A549 treated with CpdA at 1 μM for 4 hours (cell line): Measurements from ENCODE around the gene LCTL. TPM values are rescaled to one million over a fixed set of nuclear protein-coding genes. Genes with fewer than 3 reads are reported as not detected.

Experiments used
- total RNA-seq: library from RNA; stranded (reverse); fragments of 200-300 nt; extraction: Qiagen RNA extraction; gene quantifications from 5 replicates; pipeline ENCODE4 v1.2.3, GENCODE V29; 2022; ENCODE audit warnings: low read depth

LCTL gene, protein sequence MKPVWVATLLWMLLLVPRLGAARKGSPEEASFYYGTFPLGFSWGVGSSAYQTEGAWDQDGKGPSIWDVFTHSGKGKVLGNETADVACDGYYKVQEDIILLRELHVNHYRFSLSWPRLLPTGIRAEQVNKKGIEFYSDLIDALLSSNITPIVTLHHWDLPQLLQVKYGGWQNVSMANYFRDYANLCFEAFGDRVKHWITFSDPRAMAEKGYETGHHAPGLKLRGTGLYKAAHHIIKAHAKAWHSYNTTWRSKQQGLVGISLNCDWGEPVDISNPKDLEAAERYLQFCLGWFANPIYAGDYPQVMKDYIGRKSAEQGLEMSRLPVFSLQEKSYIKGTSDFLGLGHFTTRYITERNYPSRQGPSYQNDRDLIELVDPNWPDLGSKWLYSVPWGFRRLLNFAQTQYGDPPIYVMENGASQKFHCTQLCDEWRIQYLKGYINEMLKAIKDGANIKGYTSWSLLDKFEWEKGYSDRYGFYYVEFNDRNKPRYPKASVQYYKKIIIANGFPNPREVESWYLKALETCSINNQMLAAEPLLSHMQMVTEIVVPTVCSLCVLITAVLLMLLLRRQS
- total RNA-seq, result 0.03 to 0.14 TPM (median 0.08 TPM) in 3 of 5 replicates, not detected in the others

DNA sequence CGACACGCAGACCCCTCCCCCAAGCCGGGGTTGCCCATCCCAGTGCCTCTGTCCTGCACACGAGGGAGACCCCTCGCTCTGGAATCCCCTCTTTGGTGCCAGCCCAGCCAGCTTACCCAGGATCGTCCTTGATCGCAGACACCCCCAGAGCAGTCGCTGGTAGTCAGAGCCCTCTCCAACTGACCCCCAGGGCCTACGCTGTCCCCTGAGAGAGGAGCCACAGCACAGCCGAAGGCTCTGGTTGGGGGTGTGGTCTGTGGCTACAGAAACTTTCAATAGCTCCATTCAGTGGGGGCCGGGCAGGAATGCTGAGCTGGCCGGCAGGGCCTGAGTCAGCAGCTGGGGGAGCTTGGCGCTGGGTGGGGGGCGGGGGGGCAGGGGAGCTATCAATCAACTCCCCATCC, at the start of gene LCTL:
LCTL (minus strand) TSS at position 258 of the 404 bp plus-strand sequence. CDS start 633 bp downstream, outside the sequence.

DNA sequence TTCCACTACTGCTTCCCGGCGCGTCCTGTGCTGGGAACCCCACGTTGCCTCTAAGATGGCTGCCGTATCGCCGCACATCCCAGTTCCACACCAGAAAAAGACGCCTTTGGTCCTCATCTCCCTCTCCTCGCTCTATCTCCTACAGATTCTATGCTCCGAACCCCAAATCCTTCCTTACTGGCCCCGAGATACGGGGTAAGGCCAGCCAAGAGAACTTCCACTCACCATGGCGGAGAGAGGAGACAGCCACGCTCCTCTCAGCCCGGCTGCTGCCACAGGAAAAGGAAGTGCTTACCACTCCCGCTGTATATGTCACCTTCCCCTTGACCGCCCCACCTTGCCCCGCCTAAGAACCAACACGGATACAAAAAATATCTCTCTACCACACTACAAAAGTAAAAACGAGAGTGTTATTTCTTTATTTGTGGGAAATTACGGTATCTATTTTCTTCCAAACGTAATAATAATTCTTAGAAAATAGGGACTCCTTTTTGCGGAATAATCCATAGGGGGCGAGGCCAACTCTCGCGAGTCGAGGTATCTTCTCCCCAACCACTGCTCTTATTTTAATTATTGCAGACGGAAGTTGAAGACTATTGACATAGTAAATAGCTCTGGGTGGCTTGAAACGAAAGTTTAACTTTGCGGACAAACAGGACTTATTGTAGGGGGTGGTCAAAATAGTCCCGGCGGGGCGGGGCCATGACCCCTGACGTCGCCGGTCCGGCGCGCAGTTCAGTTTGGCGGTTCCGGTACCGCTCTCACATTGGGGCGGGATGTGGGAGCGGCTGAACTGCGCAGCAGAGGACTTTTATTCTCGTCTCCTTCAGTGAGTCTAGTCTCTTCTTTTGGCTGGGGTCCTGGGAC, 61.0 kb downstream of the LCTL start, which contains the start of the genes RPL4 and ZWILCH:
RPL4 (minus strand) TSS at position 293 of the 867 bp plus-strand sequence; CDS start at position 228, 65 bp downstream.
ZWILCH (plus strand) TSS at position 764 of the 867 bp plus-strand sequence; CDS start at position 777, 13 bp downstream.

Other genes starting within 250 kb of the LCTL start
- 23.3 to 29.7 TPM (median 26.1 TPM) in 5 replicates for gene TIPIN, start 209.3 kb downstream of the LCTL start, total RNA-seq
- 73.0 to 113 TPM (median 94.5 TPM) in 5 replicates for gene MAP2K1, start 179.1 kb downstream of the LCTL start, total RNA-seq
- 45.3 to 67.0 TPM (median 51.6 TPM) in 5 replicates for gene SNAPC5, start 68.2 kb downstream of the LCTL start, total RNA-seq
- gene RPL4, start 61.1 kb downstream of the LCTL start, total RNA-seq, result 5,132 to 6,005 TPM (median 5,362 TPM) in 5 replicates
- 37.8 to 41.9 TPM (median 40.1 TPM) in 5 replicates for gene ZWILCH, start 60.7 kb downstream of the LCTL start, total RNA-seq
- gene SMAD6, start 136.2 kb upstream of the LCTL start, total RNA-seq, result 19.3 to 27.2 TPM (median 25.3 TPM) in 5 replicates